ENCODE results near the gene IL1B.

DNA sequence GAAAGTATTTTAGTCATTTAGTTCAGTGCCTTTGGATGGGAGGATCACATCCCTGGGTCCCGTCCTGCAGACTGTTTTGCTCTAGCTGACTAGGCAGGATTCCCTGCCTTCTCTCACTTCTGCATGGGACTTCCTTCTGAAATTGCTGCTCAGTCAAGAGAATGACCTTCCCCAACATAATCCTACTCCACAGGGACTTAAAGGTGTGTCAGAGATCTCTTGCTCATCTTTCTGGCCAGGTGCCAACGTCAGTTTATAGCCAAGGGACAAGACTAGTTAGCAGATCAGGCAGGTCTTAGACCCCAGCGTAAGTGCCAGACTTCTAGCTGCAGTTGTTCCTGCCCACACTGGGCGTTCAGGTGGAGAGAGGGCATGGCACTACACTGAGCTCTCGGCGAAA, 9.5 kb upstream of the IL1B start:
- no peak for TF ChIP-seq CTCF (IDR thresholded peaks at IDR 0.05; ENCODE audit: low read depth, low read length)
- TF ChIP-seq POLR2A (IDR thresholded peaks at IDR 0.05; ENCODE audit: extremely low read depth, insufficient read length): no peak

Data from NB4 (cell line).